22Rv1 (cell line): ENCODE measurements around the gene IER2.
A peak's percentile ranks its signal among the peaks of the same experiment; 100 is the strongest.

Experiments used
- H3K27ac ChIP-seq: fragments of 450-650 bp; 2 replicates; pipeline ENCODE4 v1.5.1; 2017
- ZFX ChIP-seq: fragments of 450-650 bp; IDR thresholded peaks from 2 replicates; pipeline ENCODE4 v1.6.1; 2017; ENCODE audit warnings: antibody characterized with exemption, borderline replicate concordance
- TF ChIP-seq, protein P1 (sequence below): fragments of 450-650 bp; IDR thresholded peaks from 2 replicates; pipeline ENCODE4 v1.5.1; 2017; ENCODE audit warnings: mild to moderate bottlenecking

IER2 gene

GRCh38 chr19:13103581-13104359 lies 46.4 kb upstream of the IER2 start:
- peak overlapping the region; percentile 33; the same call in 1 of the 2 replicates for H3K27ac ChIP-seq
- TF ChIP-seq, protein P1, sequence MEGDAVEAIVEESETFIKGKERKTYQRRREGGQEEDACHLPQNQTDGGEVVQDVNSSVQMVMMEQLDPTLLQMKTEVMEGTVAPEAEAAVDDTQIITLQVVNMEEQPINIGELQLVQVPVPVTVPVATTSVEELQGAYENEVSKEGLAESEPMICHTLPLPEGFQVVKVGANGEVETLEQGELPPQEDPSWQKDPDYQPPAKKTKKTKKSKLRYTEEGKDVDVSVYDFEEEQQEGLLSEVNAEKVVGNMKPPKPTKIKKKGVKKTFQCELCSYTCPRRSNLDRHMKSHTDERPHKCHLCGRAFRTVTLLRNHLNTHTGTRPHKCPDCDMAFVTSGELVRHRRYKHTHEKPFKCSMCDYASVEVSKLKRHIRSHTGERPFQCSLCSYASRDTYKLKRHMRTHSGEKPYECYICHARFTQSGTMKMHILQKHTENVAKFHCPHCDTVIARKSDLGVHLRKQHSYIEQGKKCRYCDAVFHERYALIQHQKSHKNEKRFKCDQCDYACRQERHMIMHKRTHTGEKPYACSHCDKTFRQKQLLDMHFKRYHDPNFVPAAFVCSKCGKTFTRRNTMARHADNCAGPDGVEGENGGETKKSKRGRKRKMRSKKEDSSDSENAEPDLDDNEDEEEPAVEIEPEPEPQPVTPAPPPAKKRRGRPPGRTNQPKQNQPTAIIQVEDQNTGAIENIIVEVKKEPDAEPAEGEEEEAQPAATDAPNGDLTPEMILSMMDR, result no peak
- no peak for TF ChIP-seq ZFX

GRCh38 chr19:13104360-13104847 lies 45.8 kb upstream of the IER2 start:
- TF ChIP-seq, protein P1, result peak; percentile 77
- no peak for TF ChIP-seq ZFX
- no peak overlapping the region; the same call in 1 of the 2 replicates for H3K27ac ChIP-seq

DNA sequence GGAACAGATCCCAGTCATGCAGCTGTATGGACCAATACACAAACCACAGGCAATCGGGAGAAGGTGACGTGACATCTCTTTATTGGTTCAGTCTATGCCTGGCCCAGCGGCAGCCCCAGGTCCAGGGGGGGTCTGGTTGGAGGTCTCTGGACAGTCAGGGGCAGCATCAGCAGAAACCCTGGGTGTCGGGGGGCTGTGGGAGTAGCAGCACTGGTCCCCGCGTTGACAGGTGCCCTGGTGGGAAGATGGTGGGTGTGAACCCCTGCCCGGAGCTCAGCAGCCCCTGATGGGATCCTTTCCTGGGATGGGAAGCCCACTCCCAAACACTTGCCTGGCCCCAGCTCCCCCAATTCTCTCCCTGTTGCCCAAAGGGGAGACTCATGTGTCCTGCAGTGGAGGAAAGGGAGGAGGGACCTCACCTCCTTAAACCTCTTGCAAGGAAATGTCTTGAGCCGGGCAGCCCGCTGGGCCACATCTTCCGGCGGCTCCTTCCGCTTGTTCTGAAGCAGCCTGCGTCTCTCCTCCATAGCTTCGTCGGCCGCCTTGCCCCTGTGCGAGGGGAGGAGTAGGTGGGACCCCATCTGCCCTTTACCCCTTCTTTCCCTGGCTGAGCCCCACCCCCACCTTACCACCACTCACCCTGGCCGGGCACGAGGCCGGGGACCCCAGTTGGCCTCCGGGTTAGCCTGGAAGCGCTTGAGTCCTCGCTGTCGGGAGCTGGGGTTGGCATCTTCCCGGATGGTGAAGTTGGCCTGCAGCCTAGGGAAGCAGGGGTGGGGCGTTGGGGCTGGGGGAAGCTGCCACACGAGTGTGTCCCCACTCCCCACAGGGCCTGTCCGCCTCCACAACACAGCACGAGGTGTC lies 45.1 kb upstream of the IER2 start:
- H3K27ac ChIP-seq, result no peak overlapping the region; the same call in 1 of the 2 replicates
- TF ChIP-seq ZFX, result no peak
- TF ChIP-seq, protein P1, result peak; percentile 39

GRCh38 chr19:13109361-13110098 lies 40.7 kb upstream of the IER2 start:
- TF ChIP-seq, protein P1, result no peak
- no peak for TF ChIP-seq ZFX
- H3K27ac ChIP-seq, result no peak overlapping the region

- no peak for TF ChIP-seq ZFX
- TF ChIP-seq, protein P1, result no peak
- H3K27ac ChIP-seq, result no peak overlapping the region
Observed at GRCh38 chr19:13110099-13110610, 40.1 kb upstream of the IER2 start.

DNA sequence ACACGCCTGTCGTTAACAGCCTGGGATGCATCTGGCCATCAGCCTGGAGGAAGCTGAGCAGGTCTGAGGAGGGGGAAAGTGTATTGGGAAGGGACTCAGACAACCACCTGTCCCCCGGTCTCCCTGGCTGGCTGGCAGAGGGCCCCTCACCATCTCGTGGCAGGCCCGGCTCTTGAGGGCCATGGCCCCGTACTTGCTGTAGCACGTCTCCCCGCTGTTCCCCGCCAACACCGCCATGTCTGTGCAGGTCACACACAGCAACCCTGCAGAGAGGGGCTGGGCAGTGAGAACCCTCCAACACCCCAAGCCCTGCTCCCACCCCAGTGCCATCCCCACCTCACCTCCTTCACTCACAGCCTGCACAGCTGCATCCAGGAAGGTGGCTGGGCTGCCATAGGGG lies 37.7 kb upstream of the IER2 start:
- H3K27ac ChIP-seq, result no peak overlapping the region
- TF ChIP-seq ZFX, result no peak
- TF ChIP-seq, protein P1, result no peak
